T-helper 1 cell treated with Interleukin-12 subunit alpha and Interleukin-12 subunit beta and Interleukin-4 antibody, amounts not matched to agents 30 μg/mL and 1 μg/mL, for 36 hours (primary cell): ENCODE results near the gene NTNG1.

Experiments
- H3K27ac Mint-ChIP-seq: one replicate; pipeline ENCODE4 v1.8.0; 2021; ENCODE audit warnings: mild to moderate bottlenecking, mixed read lengths
- H3K27me3 Mint-ChIP-seq: one replicate; pipeline ENCODE4 v1.8.0; 2021; ENCODE audit warnings: low read depth, mixed read lengths
- H3K36me3 Mint-ChIP-seq: one replicate; pipeline ENCODE4 v1.8.0; 2021; ENCODE audit warnings: low read depth, mixed read lengths
- H3K4me1 Mint-ChIP-seq: one replicate; pipeline ENCODE4 v1.8.0; 2021; ENCODE audit warnings: low read depth, mixed read lengths
- H3K4me3 Mint-ChIP-seq: one replicate; pipeline ENCODE4 v1.8.0; 2021; ENCODE audit warnings: mild to moderate bottlenecking, moderate library complexity, mixed read lengths
- H3K9me3 Mint-ChIP-seq: one replicate; pipeline ENCODE4 v1.8.0; 2021; ENCODE audit warnings: mixed read lengths

NTNG1 gene

DNA sequence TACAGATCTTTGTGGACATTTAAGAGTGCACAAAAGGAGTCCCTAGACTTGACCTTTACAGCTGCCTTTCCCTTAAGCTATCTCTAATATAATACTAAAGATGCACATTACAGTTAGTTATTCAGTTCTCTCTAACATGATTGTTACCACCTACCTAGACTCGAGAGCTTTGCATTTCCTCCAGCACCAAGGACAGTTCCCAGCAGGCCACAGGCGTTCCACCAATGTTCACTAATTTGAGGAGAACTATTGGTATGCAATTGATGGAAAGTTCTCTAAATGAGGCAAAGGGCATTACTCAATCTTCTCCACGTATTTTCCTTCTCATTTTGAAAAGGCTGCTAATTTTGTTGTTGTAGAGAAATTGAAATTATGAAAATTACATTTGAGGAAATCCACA is 5.4 kb upstream of the NTNG1 start:
- H3K4me1 Mint-ChIP-seq = peaks cover 6% of the 10 kb centered on the region
- no peaks in the 10 kb centered on the region for H3K9me3 Mint-ChIP-seq
- peaks cover 31% of the 10 kb centered on the region for H3K27me3 Mint-ChIP-seq
- no peak overlapping the region for H3K27ac Mint-ChIP-seq
- H3K4me3 Mint-ChIP-seq = no peak overlapping the region
- no peaks in the 10 kb centered on the region for H3K36me3 Mint-ChIP-seq

DNA sequence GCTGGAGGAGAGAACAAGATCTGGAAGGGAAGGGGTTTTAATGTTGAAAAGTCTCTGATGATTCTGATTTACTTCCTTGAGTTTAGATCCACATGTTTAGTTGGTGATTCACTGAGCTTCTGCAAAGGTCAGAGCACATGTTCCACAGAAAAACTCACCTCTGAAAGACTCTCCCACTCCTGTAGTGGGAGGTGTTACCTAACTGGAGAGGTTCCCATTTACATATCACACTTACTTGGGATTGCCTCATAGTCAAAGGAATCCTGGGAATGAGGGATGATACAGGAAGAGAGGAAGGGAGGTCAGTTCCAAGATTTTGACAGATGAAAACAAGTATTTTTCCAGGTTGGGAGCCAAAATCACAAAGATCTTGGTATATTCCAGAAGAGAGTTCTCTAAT is 2.7 kb upstream of the NTNG1 start:
- Mint-ChIP-seq H3K36me3 (no peaks in the 10 kb centered on the region), H3K27me3 (peaks cover 53% of the 10 kb centered on the region), H3K4me1 (peaks cover 14% of the 10 kb centered on the region), H3K9me3 (no peaks in the 10 kb centered on the region), H3K4me3 (no peak overlapping the region), H3K27ac (no peak overlapping the region)

DNA sequence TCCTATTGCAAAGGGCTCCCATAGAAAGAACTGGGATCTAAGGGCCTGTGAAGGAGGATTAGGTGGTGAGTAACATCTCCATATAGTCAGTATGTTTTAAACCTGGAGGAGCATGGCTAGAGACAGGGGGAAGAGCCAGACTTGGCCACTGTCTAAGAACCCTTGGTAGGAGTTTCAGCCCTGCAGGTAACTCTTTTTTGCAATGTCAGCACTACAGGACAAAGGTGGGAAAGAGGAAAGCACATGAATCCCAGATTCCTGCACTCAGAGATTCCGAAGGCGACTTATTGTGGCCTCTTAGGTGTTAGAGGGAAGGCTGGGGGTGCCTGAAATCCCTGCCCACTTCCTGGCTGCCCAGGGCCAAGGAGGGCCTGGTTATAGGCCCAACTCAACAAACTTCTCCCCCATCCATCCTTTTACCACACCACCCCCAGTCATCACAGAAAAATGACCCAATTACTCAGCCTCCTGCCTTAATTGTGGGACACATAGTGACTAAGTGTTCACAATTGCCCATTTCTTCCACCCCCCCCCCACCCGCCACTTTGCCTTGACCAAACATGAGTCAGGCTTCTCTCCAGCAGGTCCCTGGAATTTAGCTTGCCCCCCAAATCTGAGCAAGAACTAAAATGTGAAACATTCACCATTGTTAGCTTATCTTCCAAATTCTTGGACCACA is 1.9 kb upstream of the NTNG1 start:
- peaks cover 57% of the 10 kb centered on the region for H3K27me3 Mint-ChIP-seq
- no peak overlapping the region for H3K4me3 Mint-ChIP-seq
- no peaks in the 10 kb centered on the region for H3K36me3 Mint-ChIP-seq
- no peaks in the 10 kb centered on the region for H3K9me3 Mint-ChIP-seq
- H3K4me1 Mint-ChIP-seq = peaks cover 14% of the 10 kb centered on the region
- no peak overlapping the region for H3K27ac Mint-ChIP-seq

DNA sequence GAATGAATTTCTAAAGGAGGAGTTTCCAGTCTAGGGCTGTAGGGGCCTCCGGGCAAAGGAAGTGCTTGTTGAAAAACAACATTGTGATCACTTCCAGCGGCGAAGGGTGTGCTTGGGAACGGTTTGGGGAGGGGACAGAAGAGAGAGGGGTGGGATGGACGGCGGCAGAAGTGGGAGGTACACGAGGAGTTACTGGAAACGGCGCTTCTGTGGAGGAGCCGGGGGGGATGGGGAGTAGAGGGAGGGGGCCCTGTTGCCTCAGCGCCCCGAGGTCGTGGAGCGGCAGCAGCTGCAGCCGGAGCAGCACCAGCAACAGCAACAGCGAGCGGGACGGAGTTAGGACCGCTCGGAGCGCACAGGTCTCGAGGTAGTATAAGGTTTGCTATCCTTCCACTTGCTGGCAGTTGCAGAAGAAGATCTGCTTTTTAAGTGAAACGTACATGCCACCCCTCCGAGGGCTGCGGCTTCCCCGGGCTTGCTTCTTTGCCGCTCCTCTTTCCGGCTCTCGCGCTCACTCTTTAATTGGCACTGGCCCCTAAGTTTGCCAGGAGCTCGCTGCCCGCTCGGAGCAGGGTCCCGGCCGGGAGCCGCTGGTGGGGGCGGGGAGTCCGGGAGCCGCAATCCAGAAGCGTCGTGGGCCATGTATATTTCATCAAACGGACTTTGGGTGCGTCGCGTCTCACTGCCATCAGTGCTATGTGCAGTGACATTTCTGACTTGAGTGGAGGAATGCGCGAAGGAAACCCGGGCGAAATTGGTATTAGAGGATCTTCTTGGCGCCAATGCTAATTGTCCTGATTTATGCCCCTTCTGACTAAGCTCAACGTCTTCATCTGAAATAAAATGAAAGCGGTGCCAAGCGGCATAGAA is 771 bp upstream of the NTNG1 start:
- Mint-ChIP-seq H3K27me3 (peaks cover 63% of the 10 kb centered on the region), H3K27ac (no peak overlapping the region), H3K4me1 (peaks cover 14% of the 10 kb centered on the region), H3K9me3 (no peaks in the 10 kb centered on the region), H3K4me3 (peak overlapping the region; percentile 67), H3K36me3 (no peaks in the 10 kb centered on the region)

DNA sequence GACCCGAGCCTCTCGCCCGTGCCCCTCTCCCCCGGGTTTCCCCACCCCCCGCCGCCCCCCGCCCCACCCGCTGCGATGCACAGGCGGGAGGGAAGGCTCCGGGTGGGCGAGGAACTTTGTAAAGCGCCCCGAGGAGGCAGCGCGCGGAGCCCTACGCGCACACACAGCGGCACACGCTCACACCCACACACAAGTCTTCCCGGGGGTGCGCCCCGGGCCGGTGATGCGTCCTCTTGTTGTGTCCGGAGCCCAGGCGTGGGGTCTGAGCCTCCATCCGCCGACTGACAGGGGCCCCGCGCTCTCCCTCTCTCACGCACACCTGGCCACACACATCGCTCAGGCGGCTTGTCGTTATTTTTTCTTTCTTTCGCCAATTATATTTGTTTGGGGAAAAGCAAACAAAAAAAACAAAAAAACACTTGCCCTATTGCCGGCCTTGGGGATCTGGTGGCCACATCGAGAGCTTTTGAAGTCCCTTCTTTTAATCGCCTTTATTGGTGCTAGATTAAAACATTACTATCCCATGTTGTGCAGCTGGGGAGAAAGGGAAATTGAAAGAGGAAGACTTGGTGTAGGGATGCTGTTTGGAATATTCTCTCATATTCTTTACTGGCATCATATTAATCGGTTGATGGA is 770 bp downstream of the NTNG1 start:
- Mint-ChIP-seq H3K27ac (no peak overlapping the region), H3K4me1 (peaks cover 14% of the 10 kb centered on the region), H3K27me3 (peaks cover 68% of the 10 kb centered on the region), H3K4me3 (peak overlapping the region; percentile 65), H3K9me3 (no peaks in the 10 kb centered on the region), H3K36me3 (no peaks in the 10 kb centered on the region)

DNA sequence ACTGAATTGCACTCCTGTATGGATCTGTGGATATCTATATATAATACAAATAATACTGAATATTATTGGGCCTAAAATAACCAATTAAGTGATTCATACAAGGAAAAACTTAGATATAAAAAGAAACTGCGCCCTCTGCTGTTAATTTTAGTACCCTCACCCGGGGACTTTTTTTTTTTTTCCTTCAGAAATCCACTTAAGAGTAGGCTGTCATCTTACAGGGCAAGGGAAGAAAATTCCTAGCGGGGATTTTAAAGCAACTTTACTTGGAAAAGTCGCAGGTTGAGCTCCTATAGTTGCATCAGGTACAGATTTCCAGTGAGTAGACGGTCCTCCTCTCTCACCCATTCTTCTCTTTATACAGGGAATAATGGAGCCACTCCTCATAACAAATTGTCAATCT is 1.3 kb downstream of the NTNG1 start:
- Mint-ChIP-seq H3K36me3 (no peaks in the 10 kb centered on the region), H3K27me3 (peaks cover 68% of the 10 kb centered on the region), H3K9me3 (no peaks in the 10 kb centered on the region), H3K4me3 (no peak overlapping the region), H3K27ac (no peak overlapping the region), H3K4me1 (peaks cover 14% of the 10 kb centered on the region)

DNA sequence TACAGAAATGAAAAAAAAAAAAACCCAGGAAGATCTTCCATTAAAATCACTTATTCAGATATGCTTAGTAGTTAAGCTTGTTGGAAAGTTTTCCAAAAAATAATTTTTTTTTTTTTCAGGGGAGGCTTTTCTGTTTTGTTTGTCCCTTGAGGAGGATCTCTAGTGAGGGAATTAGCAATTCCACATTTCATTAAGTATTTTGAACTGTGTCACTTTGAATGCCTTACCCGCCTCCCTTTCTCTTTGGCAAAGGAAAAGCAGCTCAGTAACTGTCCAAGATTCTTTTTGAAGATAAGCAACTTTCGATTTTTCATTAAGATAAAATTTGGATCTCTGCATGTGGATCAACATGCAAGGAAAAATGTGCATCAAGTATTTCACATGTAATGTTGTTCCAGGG is 1.8 kb downstream of the NTNG1 start:
- H3K27me3 Mint-ChIP-seq = peaks cover 65% of the 10 kb centered on the region
- H3K4me3 Mint-ChIP-seq = no peak overlapping the region
- no peak overlapping the region for H3K27ac Mint-ChIP-seq
- H3K4me1 Mint-ChIP-seq = peaks cover 14% of the 10 kb centered on the region
- H3K9me3 Mint-ChIP-seq = no peaks in the 10 kb centered on the region
- H3K36me3 Mint-ChIP-seq = no peaks in the 10 kb centered on the region

DNA sequence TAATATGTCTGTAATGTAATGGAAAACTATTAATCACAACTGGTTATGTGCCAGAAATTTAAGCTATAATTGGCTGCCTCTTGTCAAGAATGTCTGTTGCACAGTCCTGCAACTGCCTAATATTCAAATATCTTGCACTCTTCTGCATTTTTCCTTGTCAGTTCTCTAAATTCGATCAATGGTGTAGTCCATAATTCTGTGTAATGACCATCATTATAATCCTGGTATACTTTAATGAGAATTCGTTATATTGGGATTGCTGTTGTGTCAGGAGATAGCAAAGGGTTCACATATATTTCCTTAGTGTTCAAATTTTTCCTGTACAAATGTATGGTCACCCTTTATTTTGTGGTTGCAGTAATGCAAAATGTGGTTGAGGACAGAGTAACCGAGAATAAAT is 4.8 kb downstream of the NTNG1 start:
- H3K9me3 Mint-ChIP-seq = no peaks in the 10 kb centered on the region
- peaks cover 35% of the 10 kb centered on the region for H3K27me3 Mint-ChIP-seq
- no peak overlapping the region for H3K4me3 Mint-ChIP-seq
- no peaks in the 10 kb centered on the region for H3K36me3 Mint-ChIP-seq
- H3K27ac Mint-ChIP-seq = no peak overlapping the region
- peaks cover 6% of the 10 kb centered on the region for H3K4me1 Mint-ChIP-seq

DNA sequence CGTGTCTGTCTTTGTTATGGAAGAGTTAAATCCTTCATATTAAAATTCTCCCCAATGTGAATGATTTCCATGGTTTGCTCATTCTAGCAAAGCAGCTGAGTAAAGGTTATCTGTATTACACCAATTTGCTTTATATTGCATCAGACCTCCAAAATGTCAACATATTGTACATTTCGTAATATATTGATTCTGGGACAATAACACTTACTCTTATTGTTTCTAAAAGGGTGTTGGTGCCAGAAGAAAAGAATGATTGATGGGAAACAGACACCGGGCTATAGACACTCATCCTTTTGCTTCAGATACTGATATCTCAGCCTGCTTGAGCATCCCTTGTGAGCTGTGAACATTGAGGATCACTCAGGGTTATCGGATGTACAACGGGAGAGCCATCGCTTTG is 7.0 kb downstream of the NTNG1 start:
- no peaks in the 10 kb centered on the region for H3K4me1 Mint-ChIP-seq
- no peak overlapping the region for H3K27ac Mint-ChIP-seq
- no peaks in the 10 kb centered on the region for H3K9me3 Mint-ChIP-seq
- H3K27me3 Mint-ChIP-seq = peaks cover 19% of the 10 kb centered on the region
- no peak overlapping the region for H3K4me3 Mint-ChIP-seq
- H3K36me3 Mint-ChIP-seq = no peaks in the 10 kb centered on the region

DNA sequence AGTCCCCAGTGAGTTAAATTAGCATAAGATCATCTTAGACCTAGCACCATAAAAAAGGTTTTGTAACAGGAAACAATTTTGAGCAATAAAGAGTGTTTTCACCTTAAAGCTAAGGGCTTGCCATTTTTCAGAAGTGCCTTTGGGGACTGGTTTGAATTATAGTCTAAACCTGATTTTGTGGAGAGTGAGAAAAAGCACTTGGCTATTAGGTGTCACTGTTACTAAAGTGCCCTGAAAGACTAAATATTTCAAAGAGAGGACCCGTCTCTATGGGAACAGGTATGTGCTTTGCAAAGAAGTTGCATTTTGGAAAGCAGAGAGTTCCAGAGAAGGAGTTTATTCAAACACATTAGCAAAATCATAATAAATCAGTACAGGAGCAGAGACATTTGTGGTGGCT is 9.1 kb downstream of the NTNG1 start:
- no peak overlapping the region for H3K4me3 Mint-ChIP-seq
- H3K9me3 Mint-ChIP-seq = no peaks in the 10 kb centered on the region
- H3K36me3 Mint-ChIP-seq = no peaks in the 10 kb centered on the region
- peaks cover 11% of the 10 kb centered on the region for H3K27me3 Mint-ChIP-seq
- H3K27ac Mint-ChIP-seq = no peak overlapping the region
- H3K4me1 Mint-ChIP-seq = no peaks in the 10 kb centered on the region

DNA sequence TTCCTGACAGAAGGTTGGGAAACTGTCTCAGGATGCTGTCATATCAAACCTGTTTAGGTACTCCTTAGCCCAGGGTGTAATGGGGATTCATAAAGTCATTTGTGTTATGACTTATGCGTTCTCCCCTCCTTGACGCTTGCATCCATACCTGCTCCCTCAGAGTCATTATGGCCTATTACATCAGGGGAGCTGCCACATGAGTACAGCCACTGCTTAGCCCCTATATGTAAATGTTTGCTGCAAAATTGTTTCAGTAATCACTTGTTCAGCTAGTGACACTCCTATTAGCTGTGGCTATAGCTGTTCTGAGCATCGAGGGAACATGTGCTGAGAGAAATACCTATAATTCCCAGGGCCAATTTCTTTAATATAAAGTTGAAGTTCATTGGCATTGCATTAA is 10.5 kb downstream of the NTNG1 start:
- Mint-ChIP-seq H3K4me1 (no peaks in the 10 kb centered on the region), H3K27ac (no peak overlapping the region), H3K27me3 (peaks cover 6% of the 10 kb centered on the region), H3K4me3 (no peak overlapping the region), H3K9me3 (no peaks in the 10 kb centered on the region), H3K36me3 (no peaks in the 10 kb centered on the region)

DNA sequence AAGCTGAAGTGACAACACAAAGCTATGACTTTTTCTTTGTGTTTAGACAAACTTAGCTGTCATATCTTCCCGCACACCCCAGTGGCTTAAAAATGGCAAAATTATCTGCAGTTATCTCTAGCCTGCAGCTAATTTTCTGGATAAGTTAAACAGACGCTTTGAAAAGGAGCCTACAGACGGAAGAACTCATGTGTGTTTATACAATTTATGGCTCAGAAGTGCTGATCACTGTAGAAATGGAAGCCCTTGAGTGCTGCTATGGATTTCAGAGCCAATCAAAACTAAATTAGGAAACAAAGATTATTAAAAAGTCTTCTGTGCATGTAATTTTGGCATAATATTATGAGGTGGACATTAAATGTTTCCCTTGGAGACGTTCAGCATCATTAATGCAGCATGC is 11.6 kb downstream of the NTNG1 start:
- H3K9me3 Mint-ChIP-seq = no peaks in the 10 kb centered on the region
- no peak overlapping the region for H3K27ac Mint-ChIP-seq
- peaks cover 6% of the 10 kb centered on the region for H3K27me3 Mint-ChIP-seq
- no peak overlapping the region for H3K4me3 Mint-ChIP-seq
- H3K4me1 Mint-ChIP-seq = no peaks in the 10 kb centered on the region
- H3K36me3 Mint-ChIP-seq = no peaks in the 10 kb centered on the region

DNA sequence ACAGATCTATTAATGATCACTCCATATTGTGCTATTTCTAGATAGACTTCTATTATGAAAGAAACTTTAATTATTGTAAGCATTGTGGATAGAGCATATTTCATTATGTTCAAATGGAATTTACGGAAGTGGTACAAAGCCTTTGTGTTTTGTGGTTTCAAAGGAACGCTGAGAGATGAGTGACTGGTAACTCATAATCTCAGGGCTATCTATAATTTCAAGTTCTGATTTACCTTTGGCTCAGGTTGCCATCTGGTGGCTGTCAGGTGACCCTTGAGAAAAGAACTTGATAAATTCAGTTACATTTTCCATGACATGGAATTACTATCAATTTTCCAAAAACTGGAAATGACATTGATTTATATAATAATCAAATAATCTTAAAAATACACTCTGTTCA is 12.2 kb downstream of the NTNG1 start:
- Mint-ChIP-seq H3K4me1 (no peaks in the 10 kb centered on the region), H3K27me3 (peaks cover 6% of the 10 kb centered on the region), H3K27ac (no peak overlapping the region), H3K36me3 (no peaks in the 10 kb centered on the region), H3K4me3 (no peak overlapping the region), H3K9me3 (no peaks in the 10 kb centered on the region)

DNA sequence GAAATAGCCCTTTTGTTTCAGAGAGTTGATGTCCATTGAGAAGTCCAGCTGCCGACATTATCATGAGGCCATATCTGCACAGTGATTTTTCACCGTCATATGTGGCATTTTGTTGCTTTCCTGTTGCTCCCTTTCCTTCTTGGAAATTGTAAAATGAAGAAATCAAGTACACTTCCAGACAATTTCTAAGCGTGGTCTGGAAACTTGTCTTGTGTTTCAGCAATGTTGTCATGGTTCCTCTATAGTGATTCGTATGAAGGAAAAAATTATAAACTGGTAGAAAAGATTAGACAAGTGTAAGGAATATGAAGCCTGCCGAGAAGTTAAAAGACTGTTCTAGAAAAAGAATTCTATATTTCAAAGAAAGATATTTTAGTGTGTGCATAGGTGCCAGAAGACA is 17.7 kb downstream of the NTNG1 start:
- Mint-ChIP-seq H3K4me3 (no peak overlapping the region), H3K4me1 (no peaks in the 10 kb centered on the region), H3K27ac (no peak overlapping the region), H3K36me3 (no peaks in the 10 kb centered on the region), H3K27me3 (peaks cover 6% of the 10 kb centered on the region), H3K9me3 (no peaks in the 10 kb centered on the region)

DNA sequence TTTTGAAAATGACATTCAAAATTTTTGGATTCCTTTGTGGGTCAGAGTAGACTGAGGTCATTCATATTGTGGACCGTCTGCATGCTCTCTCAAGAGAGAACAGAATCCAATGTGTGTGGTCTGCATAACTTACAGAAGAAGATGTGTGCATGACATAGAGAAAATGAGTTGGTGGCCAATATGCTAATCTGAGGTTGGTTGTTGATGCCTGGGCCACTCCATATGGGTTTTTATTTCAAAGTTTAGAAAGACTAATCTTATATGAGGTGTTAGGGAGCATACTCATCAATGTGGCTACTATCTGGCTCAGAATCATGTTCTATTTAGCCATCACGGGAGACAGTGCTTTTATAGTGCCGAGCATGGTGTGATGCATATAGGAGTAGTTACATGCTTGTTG is 18.2 kb downstream of the NTNG1 start:
- Mint-ChIP-seq H3K9me3 (no peaks in the 10 kb centered on the region), H3K4me3 (no peak overlapping the region), H3K4me1 (no peaks in the 10 kb centered on the region), H3K27me3 (peaks cover 1% of the 10 kb centered on the region), H3K36me3 (no peaks in the 10 kb centered on the region), H3K27ac (no peak overlapping the region)
